HFF-Myc (cell line): ENCODE measurements around the gene RGR.

Experiments used
- DNase-seq: peaks from one replicate; pipeline ENCODE4 v3.0.0-alpha.2; 2011; ENCODE audit warnings: low read depth; ENCODE audit errors: extremely low read depth
- H3K4me3 ChIP-seq: replicated peaks from 2 replicates; pipeline ENCODE4 v1.5.1; 2011; ENCODE audit warnings: low read depth, mild to moderate bottlenecking, control low read depth, low read length
- CTCF ChIP-seq: IDR thresholded peaks from 2 replicates; pipeline ENCODE4 v1.5.1; 2012; ENCODE audit warnings: mild to moderate bottlenecking, low read depth, low read length, control low read depth; ENCODE audit errors: missing control alignments

The RGR gene

GRCh38 chr10:84201244-84201606 is 43.6 kb upstream of the RGR start:
- no peak for DNase-seq
- H3K4me3 ChIP-seq, result no peak overlapping the region
- TF ChIP-seq CTCF, result no peak

- TF ChIP-seq CTCF, result no peak
- no peak overlapping the region for H3K4me3 ChIP-seq
- no peak for DNase-seq
These were observed 43.2 kb upstream of the RGR start for GRCh38 chr10:84201682-84202081.

- no peak for TF ChIP-seq CTCF
- DNase-seq, result no peak
- no peak overlapping the region for H3K4me3 ChIP-seq
These were observed 42.5 kb upstream of the RGR start for GRCh38 chr10:84202349-84202748.

GRCh38 chr10:84204122-84204521 is 40.7 kb upstream of the RGR start:
- no peak overlapping the region for H3K4me3 ChIP-seq
- TF ChIP-seq CTCF, result peak; percentile 44
- no peak for DNase-seq

- no peak for DNase-seq
- H3K4me3 ChIP-seq, result no peak overlapping the region
- TF ChIP-seq CTCF, result no peak
These were observed 40.2 kb upstream of the RGR start for GRCh38 chr10:84204610-84205009.

- no peak overlapping the region for H3K4me3 ChIP-seq
- peak; percentile 15 for DNase-seq
- peak; percentile 88 for TF ChIP-seq CTCF
These were observed 39.6 kb upstream of the RGR start for GRCh38 chr10:84205049-84205852.

GRCh38 chr10:84205853-84206525 is 38.9 kb upstream of the RGR start:
- H3K4me3 ChIP-seq, result no peak overlapping the region
- TF ChIP-seq CTCF, result no peak
- no peak for DNase-seq
